Islet of Langerhans (tissue), 1 donor: ENCODE measurements around the gene FAM131C.

Experiments used
- FAIRE-seq: peaks from one replicate; lab custom pipeline; 2011; peaks lifted over from hg19 to GRCh38; lab: Jason Lieb, UNC

Gene FAM131C

DNA sequence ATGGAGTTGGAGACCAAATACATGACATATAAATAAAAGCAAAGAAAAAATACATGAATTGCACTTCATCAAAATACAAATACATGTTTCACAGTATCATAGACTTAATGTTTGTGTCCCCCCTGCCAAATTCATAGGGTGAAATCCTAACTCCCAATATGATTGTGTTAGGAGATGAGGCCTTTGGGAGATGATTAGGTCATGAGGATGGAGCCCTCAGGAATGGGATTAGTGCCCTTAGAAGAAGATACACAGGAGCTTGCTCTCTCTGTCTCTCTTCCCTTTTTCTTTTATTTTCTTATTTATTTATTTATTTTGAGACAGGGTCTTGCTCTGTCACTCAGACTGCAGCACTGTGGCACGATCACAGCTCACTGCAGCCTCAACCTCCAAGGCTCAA is 26.0 kb upstream of the FAM131C start:
- no peak for FAIRE-seq

DNA sequence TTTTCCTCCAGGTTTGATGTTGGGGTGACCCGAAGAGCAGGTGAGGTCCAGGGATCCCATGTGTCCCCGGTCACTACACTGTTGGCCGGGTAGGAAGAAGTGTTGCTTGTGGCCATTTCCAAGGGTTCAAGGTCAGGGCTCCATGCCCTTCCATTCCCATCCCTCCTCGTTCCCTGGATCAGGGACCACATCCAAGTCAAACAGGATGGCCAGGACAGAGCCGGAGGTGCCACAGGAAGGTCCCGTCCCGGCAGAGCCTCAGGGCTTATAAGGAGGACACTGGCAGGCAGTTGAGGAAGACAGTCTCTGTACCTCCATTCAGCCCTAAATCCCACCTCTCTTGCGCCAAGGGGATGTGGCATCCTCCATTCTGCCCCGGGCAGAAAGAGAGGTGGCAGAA is 22.0 kb upstream of the FAM131C start:
- FAIRE-seq, result no peak

DNA sequence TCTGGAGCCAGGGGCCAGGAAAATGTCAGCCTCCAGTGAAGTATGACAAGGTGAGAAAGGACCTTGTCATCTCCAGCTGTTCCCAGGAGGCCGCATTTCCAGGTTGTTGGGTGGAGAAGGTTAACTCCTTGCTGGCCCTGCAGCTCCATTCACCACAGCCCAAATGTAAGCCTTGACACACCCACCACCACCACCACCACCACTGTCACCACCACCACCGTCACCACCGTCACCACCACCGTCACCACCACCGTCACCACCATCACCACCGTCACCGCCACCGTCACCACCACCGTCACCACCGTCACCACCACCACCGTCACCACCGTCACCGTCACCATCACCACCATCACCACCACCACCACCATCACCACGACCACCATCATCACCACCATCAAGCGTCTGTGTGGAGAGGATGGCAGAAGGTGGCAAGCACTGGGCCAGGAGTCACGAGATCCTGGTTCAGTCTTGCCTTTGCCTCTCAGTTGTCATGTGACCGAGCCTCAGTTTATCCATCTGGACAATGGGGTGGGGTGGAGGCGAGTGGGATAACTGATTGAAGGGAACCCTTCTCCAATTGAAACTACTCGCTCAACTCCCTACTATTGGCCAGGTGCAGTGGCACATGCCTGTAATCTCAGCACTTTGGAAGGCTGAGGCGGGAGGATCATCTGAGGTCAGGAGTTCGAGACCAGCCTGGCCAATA is 21.2 kb upstream of the FAM131C start:
- FAIRE-seq, result no peak

DNA sequence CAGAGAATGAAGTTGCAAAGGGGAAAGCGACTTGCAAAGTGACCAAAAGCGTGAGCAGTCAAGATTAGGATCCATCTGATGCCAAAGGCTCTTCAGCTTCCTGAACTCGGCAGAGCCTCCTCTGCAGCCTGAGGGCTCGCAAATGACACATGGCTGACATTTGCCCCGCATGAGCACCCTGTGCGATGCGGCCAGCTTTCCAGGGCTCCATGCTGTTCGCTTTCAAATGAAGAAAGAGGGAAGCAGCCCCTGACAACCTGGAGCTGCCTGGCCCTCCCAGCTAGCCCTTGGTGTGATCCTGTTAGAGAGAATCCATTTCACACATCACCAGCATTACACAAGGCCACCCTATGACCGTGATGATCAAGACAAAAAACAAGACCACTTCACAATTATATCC is 20.2 kb upstream of the FAM131C start:
- no peak for FAIRE-seq

DNA sequence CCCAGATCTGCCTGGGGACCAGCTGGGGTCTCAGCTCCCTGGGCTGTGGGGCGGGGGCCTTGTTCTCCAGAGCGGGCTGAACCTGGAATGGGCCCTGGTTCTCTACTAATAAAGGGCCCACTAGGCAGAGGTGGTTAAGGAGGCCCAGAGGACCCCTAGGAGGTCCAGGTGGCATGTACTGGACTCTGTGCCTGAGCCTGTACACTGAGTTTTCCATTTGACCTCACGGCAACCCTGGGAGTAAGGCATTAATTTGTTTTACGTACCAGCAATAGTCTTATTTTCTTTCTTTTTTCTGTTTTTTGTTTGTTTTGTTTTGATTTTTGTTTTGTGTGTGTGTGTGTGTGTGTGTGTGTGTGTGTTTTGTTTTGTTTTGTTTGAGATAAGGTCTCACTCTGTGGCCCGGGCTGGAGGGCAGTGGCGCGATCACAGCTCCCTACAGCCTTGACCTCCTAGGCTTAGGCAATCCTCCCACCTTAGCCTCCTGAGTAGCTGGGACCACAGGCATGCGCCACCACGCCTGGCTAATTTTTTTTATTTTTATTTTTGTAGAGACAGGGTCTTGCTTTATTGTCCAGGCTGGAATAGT is 19.6 kb upstream of the FAM131C start:
- FAIRE-seq, result no peak

DNA sequence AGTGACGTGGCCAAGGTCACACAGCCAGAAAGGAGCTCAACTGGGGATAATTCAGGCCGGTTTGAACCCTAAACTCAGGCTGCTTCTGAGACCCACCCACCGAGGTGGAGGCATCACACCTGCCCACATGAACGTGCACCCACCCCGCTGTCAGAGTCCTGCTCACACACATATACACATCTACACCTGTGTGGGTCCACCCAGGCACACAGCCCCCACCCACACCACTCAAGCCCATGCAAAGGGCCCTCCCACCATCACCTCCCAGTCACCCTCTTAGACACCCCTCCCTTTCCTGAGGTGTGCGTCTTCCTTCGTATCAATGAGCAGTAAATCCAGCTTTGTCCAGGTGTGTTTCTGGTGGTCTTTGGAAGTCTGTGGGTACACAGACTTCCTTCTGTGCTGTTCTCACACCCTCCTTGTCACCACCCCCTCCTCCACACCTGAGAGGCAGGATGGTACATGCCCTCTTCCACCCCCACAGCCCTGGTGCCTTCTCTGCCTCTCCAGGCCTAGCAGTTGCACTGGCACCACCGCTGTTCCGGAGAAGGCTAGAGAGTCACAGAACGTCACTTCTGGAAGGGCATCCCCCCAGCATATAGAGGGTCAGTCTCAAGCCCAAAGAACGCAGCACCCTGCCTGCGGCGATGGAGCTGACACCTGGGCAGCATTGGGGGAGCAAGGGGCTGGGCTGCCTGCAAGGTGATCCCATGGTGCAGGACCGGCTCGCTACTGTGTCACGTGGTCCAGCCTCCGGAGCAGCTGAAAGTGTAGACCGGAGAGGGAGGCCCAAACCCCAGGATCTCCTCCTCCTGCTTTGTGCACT is 18.9 kb upstream of the FAM131C start:
- no peak for FAIRE-seq

DNA sequence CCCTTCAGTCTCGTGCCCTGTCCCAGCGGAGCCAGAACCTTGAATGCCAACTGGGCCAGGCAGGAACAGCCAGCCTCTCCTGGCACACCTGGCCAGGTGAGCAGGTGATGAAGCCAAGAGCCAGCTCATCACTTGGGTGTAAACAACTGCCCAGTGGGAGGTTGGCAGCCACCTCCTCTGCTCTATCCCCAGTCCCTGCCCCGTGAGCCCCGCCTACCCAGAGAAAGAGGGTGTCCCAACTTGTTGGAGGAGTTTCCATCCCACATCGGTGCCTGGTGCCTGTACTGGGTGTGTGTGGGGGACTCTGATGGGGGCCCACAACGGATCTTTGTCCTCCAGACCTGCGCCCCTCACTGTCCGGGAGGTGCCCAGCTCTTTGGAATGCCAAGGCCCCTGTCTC is 17.8 kb upstream of the FAM131C start:
- FAIRE-seq, result no peak

DNA sequence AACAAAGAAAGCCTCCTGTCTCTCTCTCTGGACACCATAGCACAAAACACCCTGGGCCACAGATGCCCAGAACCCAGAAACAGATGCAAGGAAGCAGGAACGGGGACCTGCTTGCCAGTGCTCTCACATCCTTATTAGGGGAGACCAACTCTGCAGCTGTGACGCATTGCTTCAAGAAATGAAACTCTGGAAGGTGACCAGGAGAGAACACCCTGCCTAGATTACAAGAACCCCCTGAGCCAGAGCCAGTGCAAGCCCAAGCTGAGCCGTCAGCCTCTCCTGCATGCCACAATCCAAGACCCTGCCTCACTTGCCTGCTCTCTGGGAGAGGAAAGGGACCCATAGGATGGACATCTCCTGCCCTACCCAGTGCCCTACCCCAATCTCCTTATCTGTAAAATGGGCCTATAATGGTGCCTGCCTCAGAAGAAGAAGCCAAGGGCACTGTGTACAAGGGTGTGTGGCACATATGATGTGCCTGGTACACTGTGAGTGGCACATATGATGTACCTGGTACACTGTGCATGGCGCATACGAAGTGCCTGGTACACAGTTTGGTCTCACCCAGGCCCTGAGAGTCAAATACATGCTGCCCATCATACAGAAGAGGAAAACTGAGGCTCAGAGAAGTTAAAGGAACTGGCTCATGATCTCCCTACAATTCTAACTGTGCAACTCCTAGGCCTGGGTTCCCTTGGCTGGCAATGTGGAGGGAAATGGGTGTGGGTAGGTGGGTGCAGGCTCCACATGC is 16.8 kb upstream of the FAM131C start:
- FAIRE-seq, result no peak

DNA sequence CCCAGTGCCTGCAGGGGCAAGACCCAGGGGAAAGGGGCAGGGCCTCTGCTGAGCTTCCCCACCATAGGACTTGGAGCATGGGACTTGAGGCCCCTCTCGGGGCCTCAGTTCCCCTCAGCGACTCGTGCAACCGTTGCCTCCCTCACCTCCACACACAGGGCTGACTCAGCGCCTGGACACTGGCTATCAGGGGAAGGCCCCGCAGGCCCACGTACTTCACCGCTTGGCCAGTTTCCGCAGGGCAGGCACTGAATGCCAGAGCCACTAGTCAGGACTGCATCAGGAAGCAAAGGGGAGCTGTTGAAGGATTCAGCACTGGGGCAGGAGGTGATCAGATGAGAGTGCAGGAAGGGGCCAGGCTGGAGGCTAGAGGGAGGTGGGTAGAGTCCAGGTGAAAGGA is 15.5 kb upstream of the FAM131C start:
- no peak for FAIRE-seq

DNA sequence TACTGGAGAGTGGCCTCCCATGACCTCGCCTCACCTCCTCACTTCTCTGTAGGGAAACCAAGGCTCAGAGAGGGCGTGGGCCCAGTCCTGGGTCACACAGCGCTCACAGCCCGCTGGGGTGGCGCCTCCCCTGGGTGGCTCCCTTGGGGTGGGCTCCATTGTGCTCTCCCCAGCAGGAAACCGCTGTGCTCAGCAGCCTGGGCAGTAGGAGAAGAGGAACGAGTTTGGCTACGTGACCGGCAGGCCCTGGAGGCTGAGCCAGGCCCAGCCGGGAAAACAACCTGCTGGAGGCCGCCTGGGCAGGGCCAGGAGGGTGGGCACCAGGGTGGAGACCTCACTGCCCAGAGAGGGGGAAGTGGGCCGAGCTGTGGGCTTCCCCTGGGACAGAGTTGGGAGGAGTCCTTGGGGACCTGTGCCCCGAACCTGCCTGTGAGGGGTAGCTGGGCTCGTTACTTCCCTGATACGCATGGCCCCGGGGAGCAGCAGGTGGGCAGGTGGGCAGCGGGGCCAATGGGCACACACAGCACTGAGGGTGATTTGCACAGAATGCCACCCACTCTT is 15.0 kb upstream of the FAM131C start:
- FAIRE-seq, result no peak

DNA sequence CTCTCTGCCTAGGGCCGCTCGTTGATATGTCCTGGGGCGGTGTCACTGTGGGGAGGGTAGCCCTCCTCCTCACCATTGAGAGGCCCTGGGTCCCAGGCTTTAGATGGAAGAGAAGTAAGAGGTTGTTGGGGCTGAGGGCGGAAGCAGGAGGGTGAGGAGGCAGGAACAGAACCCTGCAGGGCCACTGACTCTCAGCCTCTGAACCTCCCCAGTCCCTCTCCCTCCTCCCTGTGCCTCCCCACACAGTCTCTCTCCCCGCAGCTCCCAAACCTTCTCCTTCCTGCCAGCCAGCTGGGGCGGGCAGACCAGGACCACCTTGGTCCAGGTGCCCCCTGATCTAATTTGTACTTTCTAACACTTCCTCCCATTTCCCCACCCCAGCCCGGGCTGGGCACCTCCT is 14.3 kb upstream of the FAM131C start:
- no peak for FAIRE-seq

DNA sequence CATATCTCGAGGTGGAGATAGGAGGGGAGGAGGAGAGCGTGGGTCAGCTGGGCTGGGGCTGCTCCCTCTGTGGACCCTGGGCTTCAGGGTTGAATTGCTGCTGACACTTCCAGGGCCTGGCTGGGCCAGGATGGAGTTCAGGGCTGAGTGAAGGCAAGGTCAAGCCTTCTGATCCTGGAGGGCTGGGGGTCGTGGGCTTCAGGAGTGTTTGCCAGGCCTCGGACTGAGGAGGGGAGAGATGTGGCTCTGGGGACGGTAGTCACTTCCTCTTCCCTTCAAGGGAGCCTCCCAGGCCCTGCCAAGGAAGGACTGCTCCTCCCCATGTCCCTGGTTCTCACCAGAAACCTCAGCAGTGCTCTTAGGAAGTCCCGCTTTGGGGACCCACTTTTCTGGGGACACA is 12.1 kb upstream of the FAM131C start:
- FAIRE-seq, result no peak

DNA sequence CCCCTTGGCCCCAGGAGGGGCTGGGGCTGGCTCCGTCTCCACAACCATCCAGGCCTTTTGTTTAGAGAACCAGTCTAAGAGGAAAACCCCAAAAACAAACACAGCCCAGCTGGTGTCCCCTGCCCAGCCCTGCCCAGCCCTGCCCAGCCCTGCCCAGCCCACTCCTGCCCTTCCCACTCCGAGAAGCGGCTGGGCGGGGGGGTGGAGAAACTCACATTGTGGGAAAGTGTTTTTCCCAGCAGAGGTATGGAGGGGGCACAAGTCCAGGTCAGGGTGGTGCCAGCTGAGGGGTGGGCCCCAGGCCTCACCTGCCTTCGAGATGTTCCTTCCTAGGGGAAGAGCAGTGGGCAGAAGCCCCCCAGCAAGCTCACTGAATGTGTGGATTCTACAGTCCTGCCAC is 10.0 kb upstream of the FAM131C start:
- no peak for FAIRE-seq

DNA sequence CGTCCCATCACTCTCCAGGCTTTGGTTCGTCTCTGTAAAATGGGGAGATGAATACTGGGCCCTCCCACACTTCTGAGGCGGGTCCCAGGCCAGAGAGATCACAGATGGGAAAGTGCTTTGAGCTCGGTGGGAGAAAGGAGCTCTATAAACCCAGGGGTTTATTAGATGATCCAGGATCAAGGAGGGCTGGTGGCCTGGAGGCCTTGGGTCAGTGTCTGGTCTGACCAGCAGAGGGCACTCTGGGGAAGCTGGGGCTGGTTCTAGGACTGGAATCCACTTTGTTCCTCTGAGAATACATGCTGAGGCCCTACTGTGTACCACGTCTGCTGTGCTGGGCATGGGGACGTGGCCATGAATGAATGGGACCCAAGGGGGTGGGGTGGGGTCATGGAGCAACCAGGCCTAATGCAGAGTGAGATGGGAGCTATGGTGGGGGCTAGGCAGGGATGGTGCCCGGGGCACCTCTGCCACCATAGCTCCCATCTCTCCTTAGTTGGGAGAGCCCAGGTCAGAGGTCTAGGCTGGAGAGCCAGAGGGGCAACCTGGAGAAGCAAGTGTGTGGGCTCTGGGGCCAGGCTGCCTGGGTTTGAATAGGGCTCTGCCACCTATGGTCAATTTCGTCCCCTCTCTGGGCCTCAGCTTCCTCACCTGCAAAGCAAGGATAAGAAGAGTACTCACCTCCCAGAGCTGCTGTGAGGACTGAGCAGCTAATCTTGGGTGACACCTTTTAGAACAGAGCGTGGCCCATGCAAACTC is 9.0 kb upstream of the FAM131C start:
- no peak for FAIRE-seq

DNA sequence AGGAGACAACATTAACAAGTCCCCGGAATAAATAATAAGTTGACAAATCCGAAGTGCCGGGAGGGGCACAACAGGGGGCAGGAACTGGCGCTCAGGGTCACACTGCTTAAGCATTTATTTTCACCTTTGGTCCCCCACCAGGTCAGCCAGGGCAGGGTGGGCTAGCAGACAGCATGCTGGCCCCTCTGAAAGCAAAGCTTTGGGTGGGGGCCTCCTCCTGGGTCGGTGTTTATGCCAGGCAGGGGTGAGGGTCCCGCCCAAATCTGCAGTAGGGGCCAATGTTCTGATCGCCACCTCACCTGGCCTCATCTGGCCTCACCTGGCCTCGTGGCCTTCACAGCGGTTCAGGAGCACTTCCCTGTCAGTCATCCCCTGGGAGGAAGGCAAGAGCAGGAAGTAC is 8.2 kb upstream of the FAM131C start:
- no peak for FAIRE-seq

DNA sequence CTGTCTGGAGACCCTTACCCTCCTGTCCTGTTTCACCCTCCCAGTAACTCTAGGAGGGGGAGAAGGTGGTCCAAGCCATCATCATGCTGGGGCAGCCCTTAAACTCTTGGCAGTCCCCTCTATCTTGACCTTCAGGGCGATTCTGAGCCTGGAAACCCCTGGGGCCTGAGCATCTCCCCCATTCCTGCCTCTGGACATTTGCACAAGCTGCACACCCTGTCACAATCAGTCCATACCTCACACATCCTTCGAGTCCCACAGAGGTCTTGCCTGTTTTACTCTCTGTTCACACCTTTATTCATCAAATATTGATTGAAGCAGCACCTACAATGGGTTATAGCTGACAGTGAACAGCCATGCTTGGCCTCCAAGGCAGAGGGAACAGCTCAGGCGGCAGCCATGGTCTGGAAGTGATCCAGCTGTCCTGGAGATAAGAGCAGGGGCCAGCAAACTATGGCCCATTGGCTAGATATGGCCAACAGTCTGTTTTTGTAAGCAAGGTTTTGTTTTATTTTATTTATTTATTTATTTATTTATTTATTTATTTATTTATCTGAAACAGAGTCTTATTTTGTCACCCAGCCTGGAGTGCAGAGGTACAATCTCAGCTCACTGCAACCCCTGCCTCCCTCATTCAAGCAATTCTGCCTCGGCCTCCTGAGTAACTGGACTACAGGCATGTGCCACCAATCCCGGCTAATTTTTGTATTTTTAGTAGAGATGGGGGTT is 7.1 kb upstream of the FAM131C start:
- FAIRE-seq, result no peak

DNA sequence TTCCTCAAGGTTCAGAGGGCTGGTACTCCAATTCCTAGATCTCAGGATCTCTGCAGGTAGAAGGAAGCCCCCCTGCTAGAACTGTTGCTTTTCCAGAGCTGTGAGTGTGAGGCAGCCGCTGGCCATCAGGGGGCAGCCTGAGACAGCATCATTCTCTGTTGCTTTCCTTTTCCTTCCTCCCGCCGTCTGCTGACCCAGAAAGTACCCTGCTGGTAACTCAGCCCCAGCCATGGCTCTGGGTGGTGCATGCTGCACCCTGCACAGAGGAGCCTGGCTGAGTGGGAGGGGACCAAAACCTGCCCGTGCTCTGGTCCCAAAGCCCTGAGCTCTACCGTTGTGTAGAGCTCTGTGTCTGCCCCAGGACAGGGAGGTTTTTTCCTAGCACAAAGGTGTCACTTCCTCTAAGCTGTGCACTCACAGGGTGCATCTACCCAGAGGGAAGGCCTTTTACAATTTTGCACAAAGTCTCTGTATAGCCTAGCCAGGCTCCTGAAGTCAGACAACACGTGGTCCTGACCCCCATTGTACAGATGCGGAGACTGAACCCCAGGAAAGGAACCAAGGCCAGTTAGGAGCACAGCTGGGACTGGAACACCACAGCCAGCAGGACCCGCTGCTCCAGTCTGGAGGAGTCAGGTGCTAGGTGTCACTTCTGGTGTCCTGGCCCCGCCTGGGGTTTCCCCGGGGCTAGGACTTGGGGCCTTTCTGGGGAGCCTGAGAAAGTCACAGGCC is 5.6 kb upstream of the FAM131C start:
- no peak for FAIRE-seq

DNA sequence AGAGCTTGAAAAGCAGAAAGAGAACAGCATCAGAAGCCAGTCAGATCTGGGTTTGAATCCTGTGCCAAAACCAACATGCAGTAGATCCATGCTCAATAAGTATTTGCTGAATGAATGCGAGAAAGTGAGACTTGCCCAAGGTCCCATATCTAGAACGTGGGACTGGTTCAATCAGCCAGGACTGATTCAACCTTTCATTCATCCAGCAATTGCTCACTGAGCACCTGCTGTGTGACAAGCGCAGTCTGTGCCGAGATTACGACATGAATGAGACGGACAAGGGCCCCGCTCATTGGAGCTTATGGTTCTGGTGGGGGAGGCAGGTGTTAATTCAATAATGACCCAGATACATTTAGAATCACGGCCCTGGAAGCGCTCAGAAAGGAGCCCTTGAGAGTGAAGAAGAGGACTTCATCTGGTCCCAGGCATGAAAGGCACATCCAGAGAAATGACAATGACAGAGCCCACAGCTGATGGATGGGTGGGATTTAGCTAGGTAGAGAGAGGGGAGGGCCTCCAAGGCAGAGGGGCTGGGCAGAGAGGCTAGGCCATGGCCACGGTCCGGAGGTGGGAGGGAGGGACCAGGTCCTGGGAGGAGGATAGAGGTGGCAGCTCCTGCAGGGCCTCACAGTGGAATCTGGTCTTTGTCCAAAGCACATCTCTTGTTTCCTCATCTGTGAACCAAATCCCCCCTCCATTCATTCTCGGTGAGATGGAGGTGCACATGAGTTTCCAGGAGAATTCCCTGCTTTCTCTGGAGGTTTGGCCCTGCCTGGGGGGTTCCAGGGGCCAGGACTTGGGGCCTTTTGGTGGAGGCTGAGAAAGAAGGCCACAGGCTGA is 4.2 kb upstream of the FAM131C start:
- no peak for FAIRE-seq

DNA sequence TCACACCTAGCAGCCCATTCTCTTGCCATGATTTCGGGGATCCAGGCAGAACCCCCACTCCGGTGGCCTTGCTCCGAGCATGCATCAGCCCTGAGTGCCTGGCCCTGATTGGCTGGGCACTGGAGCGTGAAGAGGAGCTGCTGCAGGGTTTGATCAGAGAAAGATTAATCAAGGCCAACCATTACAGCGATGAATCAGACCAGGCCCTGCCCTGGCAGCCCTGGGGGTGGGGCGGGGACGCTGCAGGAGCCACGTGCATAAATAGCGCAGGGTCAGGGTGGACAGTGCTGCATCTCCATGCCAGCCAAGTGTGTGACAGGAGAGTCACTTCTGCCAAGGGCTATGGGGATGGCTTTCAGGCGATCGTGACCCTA is 3.4 kb upstream of the FAM131C start:
- no peak for FAIRE-seq
